Skeletal muscle satellite cell (primary cell): ENCODE measurements around the gene SDSL.

Source experiments
- H3K27me3 ChIP-seq: 2 replicates; pipeline ENCODE4 v1.7.0; 2013; ENCODE audit warnings: low read length; ENCODE audit not compliant: control insufficient read depth, insufficient read depth
- H3K36me3 ChIP-seq: 2 replicates; pipeline ENCODE4 v1.7.0; 2013; ENCODE audit warnings: mild to moderate bottlenecking, control low read depth, low read length; ENCODE audit not compliant: insufficient read depth
- H3K4me1 ChIP-seq: 2 replicates; pipeline ENCODE4 v1.7.0; 2013; ENCODE audit warnings: low read length; ENCODE audit not compliant: control insufficient read depth, insufficient read depth
- H3K4me2 ChIP-seq: 2 replicates; pipeline ENCODE4 v1.7.0; 2013; ENCODE audit warnings: mild to moderate bottlenecking, low read length
- H3K4me3 ChIP-seq: 2 replicates; pipeline ENCODE4 v1.7.0; 2013; ENCODE audit warnings: low read length
- H3K9ac ChIP-seq: 2 replicates; pipeline ENCODE4 v1.7.0; 2013; ENCODE audit warnings: mild to moderate bottlenecking, low read depth, low read length, moderate library complexity
- H3K9me3 ChIP-seq: replicated peaks from 2 replicates; pipeline ENCODE4 v1.7.0; 2013; ENCODE audit warnings: mild to moderate bottlenecking, control low read depth, low read length

The SDSL gene

GRCh38 chr12:113474635-113475436 is 52.7 kb downstream of the SDSL start:
- no peak overlapping the region for H3K9ac ChIP-seq
- no peaks in the 10 kb centered on the region for H3K9me3 ChIP-seq
- H3K4me2 ChIP-seq, result no peak overlapping the region
- no peaks in the 10 kb centered on the region for H3K36me3 ChIP-seq
- H3K27me3 ChIP-seq, result peaks cover 90% of the 10 kb centered on the region
- H3K4me3 ChIP-seq, result no peak overlapping the region
- H3K4me1 ChIP-seq, result no peaks in the 10 kb centered on the region

DNA sequence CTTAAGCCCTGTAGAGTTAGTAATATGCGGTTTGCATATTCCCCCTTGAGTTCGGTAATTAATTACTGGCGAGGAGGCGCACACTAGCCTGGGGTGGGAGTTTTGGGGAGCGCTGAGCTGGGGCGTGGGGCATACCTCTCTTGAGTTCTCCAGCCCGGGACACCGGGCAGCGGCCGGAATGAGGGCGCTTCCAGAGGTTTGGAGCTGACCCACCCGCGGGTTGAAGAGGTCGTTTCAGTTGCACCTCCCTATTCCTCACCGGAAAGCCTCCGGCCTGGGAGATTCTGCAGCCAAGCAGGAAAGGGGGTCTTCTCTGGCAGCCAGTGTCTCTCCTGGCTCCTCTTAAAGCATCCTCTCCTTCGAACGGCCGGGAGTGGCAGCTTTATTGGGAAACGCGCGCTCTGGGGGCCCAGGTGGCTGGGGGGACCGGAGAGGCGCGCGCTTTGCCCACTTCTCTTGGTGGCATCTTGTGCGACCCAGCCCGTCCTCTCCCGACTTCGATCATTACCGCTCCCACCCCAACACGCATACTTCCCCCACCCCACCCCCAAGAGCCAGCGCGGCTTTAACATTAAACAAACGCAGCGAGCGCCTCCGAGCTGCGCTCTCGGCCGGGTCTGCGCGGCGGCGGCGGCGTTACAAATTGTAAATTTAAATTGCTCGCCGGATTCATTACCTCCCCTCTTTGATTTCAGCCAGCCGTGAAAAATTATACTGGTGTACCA is 53.4 kb downstream of the SDSL start:
- Histone ChIP-seq H3K27me3 (peaks cover 88% of the 10 kb centered on the region), H3K4me3 (no peak overlapping the region), H3K9me3 (no peaks in the 10 kb centered on the region), H3K9ac (no peak overlapping the region), H3K36me3 (no peaks in the 10 kb centered on the region), H3K4me2 (no peak overlapping the region), H3K4me1 (no peaks in the 10 kb centered on the region)

- H3K4me1 ChIP-seq, result no peaks in the 10 kb centered on the region
- H3K9me3 ChIP-seq, result no peaks in the 10 kb centered on the region
- H3K4me2 ChIP-seq, result no peak overlapping the region
- no peak overlapping the region for H3K9ac ChIP-seq
- no peak overlapping the region for H3K4me3 ChIP-seq
- H3K27me3 ChIP-seq, result peaks cover 87% of the 10 kb centered on the region
- no peaks in the 10 kb centered on the region for H3K36me3 ChIP-seq
Observed at GRCh38 chr12:113476176-113476986, 54.2 kb downstream of the SDSL start.

DNA sequence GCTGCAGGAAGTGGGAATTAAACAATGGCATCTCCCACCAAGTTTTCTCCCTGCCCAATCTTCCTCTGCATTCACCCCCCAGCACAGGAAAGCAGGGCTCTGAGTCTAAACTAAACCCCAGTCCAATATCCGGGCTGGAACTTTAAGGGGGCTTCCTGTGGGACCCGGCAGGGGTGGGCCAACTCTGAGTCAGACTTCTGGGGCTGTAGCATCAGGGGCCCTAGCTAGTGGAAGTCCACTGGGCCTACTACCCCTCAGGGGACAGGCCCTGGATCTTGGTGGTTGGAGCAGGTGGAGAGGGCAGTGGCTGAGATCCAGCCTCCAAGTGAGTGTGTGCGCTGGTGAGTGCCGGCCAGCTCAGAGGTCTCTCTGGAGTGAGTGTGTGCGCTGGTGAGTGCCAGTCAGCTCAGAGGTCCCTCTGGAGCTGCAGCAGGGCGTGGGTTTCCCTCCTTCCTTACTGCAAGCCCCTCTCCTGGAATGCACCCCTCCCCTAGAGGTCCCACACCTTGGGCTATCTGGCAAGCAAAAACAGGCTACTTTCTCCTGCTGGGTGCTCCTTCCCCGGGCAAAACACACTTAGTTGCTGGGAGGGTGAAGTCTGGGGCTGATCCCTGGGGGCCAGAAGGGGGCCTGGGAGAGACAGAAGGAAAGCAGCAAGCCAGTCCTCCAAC is 55.1 kb downstream of the SDSL start:
- Histone ChIP-seq H3K9me3 (no peaks in the 10 kb centered on the region), H3K27me3 (peaks cover 84% of the 10 kb centered on the region), H3K4me3 (no peak overlapping the region), H3K36me3 (no peaks in the 10 kb centered on the region), H3K4me2 (no peak overlapping the region), H3K9ac (no peak overlapping the region), H3K4me1 (no peaks in the 10 kb centered on the region)

DNA sequence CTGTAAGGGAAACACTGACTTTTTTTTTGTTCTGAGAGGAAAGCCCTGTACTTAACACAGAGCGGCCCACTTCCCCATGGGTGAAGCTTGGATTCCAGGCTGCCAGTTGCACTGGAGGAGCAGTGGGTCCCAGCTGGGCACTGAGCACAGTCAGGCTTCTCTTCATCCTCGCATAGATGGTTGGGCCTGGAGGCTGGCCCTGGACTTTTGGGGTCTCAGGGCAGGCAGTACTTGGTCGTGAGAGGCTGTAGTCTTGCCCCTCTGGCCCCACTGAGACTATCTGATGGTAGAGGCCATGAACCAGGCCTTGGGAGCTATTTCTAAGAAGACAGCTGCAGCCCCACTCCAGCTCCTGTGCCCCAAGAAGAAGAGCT is 55.6 kb downstream of the SDSL start:
- Histone ChIP-seq H3K9me3 (no peaks in the 10 kb centered on the region), H3K4me2 (no peak overlapping the region), H3K9ac (no peak overlapping the region), H3K36me3 (no peaks in the 10 kb centered on the region), H3K27me3 (peaks cover 84% of the 10 kb centered on the region), H3K4me1 (no peaks in the 10 kb centered on the region), H3K4me3 (no peak overlapping the region)

GRCh38 chr12:113478351-113479011 is 56.3 kb downstream of the SDSL start:
- Histone ChIP-seq H3K9me3 (no peaks in the 10 kb centered on the region), H3K4me3 (no peak overlapping the region), H3K4me2 (no peak overlapping the region), H3K4me1 (no peaks in the 10 kb centered on the region), H3K27me3 (peaks cover 84% of the 10 kb centered on the region), H3K36me3 (no peaks in the 10 kb centered on the region), H3K9ac (no peak overlapping the region)

DNA sequence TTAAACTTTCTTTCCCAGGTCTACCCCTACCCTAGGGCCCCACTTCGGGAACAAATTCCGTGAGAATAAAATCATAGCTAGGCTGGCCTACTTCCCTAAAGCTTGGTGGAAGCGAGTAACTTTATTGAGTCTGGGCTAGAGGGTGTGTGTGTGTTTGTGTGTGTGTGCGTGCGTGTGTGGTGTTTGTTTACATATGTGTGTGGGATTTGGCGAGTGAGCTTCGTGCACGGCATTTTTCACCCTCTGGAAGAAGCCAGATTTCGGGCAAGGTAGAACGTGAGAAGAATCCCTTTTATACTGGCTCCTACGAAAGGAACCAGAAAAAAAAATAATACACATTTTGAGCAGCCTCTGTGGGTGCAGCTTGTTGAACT is 57.0 kb downstream of the SDSL start:
- H3K4me2 ChIP-seq, result no peak overlapping the region
- no peak overlapping the region for H3K9ac ChIP-seq
- H3K27me3 ChIP-seq, result peaks cover 77% of the 10 kb centered on the region

DNA sequence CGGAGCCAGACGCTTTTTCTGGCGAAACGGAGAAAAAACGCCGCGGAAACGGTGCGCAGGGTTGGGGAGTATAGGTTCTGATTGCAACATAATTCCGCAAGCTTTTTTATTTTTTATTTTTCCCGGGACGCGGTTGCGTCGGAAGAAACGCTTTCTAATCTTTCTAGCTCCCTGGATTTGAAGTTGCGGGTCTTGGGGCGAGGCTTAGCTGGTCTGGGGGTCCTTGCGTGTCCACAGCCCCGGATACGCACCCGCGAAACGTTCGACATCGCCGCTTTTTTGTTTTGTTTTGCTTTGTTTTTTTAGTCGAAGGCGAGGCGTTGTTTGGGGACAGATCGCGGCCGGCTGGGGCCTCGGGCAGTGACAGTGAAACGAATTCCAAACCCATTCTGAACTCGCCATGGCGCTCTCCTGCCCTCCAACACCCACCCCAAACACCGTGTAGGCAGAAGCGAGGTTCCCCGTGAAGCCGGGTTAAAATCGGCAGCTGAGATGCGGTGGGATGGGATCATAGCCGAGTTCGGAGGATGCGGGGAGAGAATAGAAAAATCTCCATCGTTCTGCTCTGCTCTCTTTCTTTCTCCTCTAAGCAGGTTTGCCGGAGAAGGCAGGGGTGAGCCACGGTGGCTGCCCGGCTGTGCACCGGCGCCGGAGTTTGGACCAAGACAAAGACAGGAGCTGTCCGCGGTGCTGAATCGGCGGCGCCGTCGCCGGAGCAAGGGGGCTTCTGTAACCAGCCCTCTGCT is 57.6 kb downstream of the SDSL start:
- peak overlapping the region; percentile 59 for H3K4me2 ChIP-seq
- no peak overlapping the region for H3K9ac ChIP-seq
- no peaks in the 10 kb centered on the region for H3K9me3 ChIP-seq
- H3K27me3 ChIP-seq, result peaks cover 71% of the 10 kb centered on the region
- H3K36me3 ChIP-seq, result no peaks in the 10 kb centered on the region
- no peak overlapping the region for H3K4me3 ChIP-seq
- H3K4me1 ChIP-seq, result no peaks in the 10 kb centered on the region

More for the DNA sequence above, 57.0 kb downstream of the SDSL start:
- Histone ChIP-seq H3K9me3 (no peaks in the 10 kb centered on the region), H3K4me1 (no peaks in the 10 kb centered on the region), H3K4me3 (no peak overlapping the region), H3K36me3 (no peaks in the 10 kb centered on the region)

DNA sequence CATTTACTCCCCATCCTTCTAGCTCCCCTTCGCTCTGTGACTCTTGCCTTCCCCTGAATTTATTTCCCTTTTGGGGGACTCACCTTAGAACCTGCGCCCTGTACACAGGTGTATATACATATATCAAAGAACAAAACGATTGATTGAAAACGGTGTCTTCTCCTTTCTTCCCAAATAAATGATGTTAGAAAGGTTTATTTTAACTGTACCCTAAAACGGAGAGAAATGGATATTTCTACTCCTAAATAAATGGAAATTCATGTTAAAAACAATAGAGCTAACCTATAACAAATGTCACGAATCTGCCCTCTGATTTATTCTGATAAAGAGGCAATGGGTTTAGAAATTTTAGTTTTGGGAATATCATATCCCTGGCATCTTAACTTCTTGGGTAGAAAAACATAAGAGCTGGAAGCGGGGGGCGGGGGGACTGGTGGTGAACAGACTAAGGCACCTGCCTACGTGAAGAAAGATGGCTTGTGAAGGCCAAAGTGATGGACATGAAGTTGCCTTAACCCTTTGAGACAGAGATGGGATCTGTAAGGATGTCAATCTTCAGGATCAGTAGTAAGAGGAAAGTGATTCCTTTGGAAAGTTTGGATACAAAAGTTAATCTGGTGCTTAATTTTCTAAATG is 58.3 kb downstream of the SDSL start:
- H3K9ac ChIP-seq, result no peak overlapping the region
- H3K27me3 ChIP-seq, result peaks cover 64% of the 10 kb centered on the region
- no peaks in the 10 kb centered on the region for H3K36me3 ChIP-seq
- no peaks in the 10 kb centered on the region for H3K9me3 ChIP-seq
- no peak overlapping the region for H3K4me3 ChIP-seq
- H3K4me2 ChIP-seq, result no peak overlapping the region
- no peaks in the 10 kb centered on the region for H3K4me1 ChIP-seq

- Histone ChIP-seq H3K9ac (no peak overlapping the region), H3K4me2 (no peak overlapping the region), H3K4me3 (no peak overlapping the region), H3K4me1 (no peaks in the 10 kb centered on the region), H3K27me3 (peaks cover 59% of the 10 kb centered on the region), H3K9me3 (no peaks in the 10 kb centered on the region), H3K36me3 (no peaks in the 10 kb centered on the region)
Observed at GRCh38 chr12:113482334-113482733, 60.2 kb downstream of the SDSL start.
